Measurements from ENCODE around the gene VAMP3. TPM values are rescaled to one million over a fixed set of nuclear protein-coding genes. Genes with fewer than 3 reads are reported as not detected.

VAMP3 gene, protein sequence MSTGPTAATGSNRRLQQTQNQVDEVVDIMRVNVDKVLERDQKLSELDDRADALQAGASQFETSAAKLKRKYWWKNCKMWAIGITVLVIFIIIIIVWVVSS
- total RNA-seq, result 84.5 and 130 TPM in 2 replicates

DNA sequence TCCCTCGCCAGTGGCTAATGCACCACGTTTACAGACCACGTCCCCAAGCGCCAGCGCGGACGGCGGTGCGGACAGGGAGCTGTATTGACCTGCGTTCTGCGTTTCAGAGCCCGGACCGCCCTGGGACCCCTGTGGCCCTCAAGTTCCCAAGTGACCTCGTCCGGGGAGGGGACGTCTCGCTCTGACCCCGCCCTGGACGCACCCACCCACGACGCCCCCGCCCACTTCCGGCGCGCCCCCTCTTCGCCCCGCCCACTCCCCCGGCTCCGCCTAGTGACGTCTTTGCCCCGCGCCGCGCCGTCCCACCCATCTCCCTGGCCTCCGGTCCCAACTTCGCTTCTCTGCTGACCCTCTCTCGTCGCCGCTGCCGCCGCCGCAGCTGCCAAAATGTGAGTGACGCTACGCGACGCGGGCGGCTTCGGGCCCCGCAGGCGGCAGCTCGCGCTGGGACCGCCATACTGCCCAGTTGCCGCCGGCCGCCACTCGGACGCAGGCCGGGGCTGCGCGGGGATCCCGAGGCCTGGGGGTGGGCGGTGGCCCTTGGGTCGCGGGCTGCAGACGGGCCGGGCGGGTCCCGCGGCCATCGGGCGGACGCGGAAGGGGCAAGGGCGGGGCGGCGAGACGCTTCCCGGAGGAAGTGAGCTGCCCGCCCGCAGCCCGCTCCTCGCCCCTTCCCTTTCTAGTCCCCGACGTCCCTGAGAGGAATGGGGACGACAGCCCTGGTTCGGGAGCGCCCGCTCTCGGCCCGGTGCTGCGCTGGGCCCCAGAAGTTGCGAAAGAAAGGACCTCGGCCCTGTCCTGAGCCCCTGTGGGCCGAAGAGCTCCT is at the start of gene VAMP3:
TSS of gene VAMP3 (plus strand) at position 300 of the 826 bp plus-strand sequence. CDS start at position 388, 88 bp downstream.

DNA sequence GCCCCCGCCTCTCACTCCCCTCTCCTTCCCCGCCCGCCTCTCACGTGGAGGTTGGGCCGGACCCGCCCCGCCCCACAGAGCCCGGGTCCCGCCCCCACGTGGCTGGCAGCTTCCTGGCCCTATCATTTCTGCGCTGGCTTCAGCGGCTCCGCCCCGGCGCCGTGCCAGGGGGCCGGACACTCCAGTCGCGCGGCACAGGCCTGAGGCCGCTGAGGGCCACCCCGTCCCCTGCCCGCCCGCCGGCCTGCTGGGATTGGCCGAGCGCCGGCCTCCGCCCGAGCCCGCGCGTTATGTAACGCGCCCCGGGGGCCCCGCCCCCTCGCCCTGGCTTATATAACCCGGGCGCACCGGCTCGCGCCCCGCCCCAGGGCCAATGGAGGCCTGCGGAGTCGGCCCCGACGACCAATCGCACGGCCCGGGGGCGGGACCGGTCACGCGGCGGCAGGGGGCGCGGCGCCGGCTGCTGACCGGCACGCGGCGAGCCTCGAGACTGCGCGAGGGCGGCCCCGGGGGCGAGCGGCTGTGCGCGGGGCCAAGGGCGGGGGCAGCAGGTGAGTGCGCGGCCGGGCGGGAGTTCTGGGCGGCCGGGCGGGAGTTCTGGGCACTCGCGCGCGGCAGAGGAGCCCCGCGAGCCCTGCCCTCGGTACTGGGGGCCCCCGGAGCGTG is 12.9 kb downstream of the VAMP3 start, which contains the start of gene PER3:
TSS of gene PER3 (plus strand) at position 466 of the 666 bp plus-strand sequence. CDS start 587 bp downstream, outside the sequence.

Other genes starting within 250 kb of the VAMP3 start
- 4.4 and 6.6 TPM in 2 replicates for gene PER3, start 13.0 kb downstream of the VAMP3 start, total RNA-seq
- gene UTS2, start 81.8 kb downstream of the VAMP3 start, total RNA-seq, result 0.14 TPM in 1 of 2 replicates, not detected in the other
- under 0.01 and 3.1 TPM in 2 replicates for gene TNFRSF9, start 169.5 kb downstream of the VAMP3 start, total RNA-seq
- gene PARK7, start 190.4 kb downstream of the VAMP3 start, total RNA-seq, result 139 and 158 TPM in 2 replicates

Measured in placental pericyte (primary cell).